ENCODE measurements around the gene ABLIM3.

The ABLIM3 gene

DNA sequence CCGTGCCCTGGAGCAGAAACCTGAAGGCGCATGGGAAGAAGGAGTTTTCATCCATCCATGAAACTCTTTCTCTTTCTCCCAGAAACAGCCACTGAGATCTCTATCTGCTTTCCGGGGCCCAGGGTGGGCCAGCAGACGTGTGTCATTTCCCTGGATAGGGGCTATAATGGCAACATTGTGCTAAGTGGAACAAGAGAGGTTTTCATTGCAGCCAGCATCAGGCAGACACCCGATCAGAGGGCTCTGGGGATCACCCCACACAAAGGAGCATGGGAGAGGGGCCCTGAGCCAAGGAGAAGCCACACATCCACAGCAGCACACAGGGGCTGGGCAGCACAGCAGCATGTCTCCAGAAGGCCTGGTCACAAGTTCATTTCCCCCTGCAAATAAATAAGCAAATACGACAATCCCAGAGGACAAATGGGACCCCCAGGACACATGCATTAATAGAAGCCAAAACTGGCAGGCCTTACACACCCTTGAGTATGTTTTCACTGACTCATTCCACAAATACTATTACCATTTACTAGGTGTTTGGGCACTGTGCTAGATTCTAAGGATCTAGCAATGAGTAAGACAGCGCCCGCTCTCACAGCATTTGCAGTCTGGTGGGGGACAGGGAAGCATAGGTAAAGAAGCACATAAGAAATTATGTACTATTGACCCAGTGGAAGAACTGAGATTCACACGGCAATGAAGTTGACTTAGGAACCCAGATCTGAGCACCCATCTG is 126.1 kb downstream of the ABLIM3 start:
- TF ChIP-seq TAF1 (IDR thresholded peaks at IDR 0.05; ENCODE audit: borderline replicate concordance, insufficient read depth, low read length) (no peak), FOXP2 (optimal IDR thresholded peaks at IDR 0.05; ENCODE audit: borderline replicate concordance, extremely low read depth, extremely low read length, insufficient read depth) (no peak), SIN3A (IDR thresholded peaks at IDR 0.05; ENCODE audit: borderline replicate concordance, insufficient read depth, low read length) (no peak), POLR2AphosphoS5 (IDR thresholded peaks at IDR 0.05; ENCODE audit: low read depth, low read length) (no peak)
- TF ChIP-seq, protein P1, sequence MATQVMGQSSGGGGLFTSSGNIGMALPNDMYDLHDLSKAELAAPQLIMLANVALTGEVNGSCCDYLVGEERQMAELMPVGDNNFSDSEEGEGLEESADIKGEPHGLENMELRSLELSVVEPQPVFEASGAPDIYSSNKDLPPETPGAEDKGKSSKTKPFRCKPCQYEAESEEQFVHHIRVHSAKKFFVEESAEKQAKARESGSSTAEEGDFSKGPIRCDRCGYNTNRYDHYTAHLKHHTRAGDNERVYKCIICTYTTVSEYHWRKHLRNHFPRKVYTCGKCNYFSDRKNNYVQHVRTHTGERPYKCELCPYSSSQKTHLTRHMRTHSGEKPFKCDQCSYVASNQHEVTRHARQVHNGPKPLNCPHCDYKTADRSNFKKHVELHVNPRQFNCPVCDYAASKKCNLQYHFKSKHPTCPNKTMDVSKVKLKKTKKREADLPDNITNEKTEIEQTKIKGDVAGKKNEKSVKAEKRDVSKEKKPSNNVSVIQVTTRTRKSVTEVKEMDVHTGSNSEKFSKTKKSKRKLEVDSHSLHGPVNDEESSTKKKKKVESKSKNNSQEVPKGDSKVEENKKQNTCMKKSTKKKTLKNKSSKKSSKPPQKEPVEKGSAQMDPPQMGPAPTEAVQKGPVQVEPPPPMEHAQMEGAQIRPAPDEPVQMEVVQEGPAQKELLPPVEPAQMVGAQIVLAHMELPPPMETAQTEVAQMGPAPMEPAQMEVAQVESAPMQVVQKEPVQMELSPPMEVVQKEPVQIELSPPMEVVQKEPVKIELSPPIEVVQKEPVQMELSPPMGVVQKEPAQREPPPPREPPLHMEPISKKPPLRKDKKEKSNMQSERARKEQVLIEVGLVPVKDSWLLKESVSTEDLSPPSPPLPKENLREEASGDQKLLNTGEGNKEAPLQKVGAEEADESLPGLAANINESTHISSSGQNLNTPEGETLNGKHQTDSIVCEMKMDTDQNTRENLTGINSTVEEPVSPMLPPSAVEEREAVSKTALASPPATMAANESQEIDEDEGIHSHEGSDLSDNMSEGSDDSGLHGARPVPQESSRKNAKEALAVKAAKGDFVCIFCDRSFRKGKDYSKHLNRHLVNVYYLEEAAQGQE (IDR thresholded peaks at IDR 0.05; ENCODE audit: insufficient read depth in 1 of 2, low read depth in 2 of 2, low read length in 2 of 2), result no peak

GRCh38 chr5:149268928-149269557 is 127.8 kb downstream of the ABLIM3 start:
- TF ChIP-seq, protein P1 (IDR thresholded peaks at IDR 0.05; ENCODE audit: insufficient read depth in 1 of 2, low read depth in 2 of 2, low read length in 2 of 2), result no peak
- TF ChIP-seq FOXP2 (optimal IDR thresholded peaks at IDR 0.05; ENCODE audit: borderline replicate concordance, extremely low read depth, extremely low read length, insufficient read depth) (no peak), SIN3A (IDR thresholded peaks at IDR 0.05; ENCODE audit: borderline replicate concordance, insufficient read depth, low read length) (no peak), POLR2AphosphoS5 (IDR thresholded peaks at IDR 0.05; ENCODE audit: low read depth, low read length) (no peak), TAF1 (IDR thresholded peaks at IDR 0.05; ENCODE audit: borderline replicate concordance, insufficient read depth, low read length) (no peak)

- TF ChIP-seq TAF1 (IDR thresholded peaks at IDR 0.05; ENCODE audit: borderline replicate concordance, insufficient read depth, low read length) (no peak), POLR2AphosphoS5 (IDR thresholded peaks at IDR 0.05; ENCODE audit: low read depth, low read length) (no peak), FOXP2 (optimal IDR thresholded peaks at IDR 0.05; ENCODE audit: borderline replicate concordance, extremely low read depth, extremely low read length, insufficient read depth) (no peak), SIN3A (IDR thresholded peaks at IDR 0.05; ENCODE audit: borderline replicate concordance, insufficient read depth, low read length) (no peak)
- TF ChIP-seq, protein P1 (IDR thresholded peaks at IDR 0.05; ENCODE audit: insufficient read depth in 1 of 2, low read depth in 2 of 2, low read length in 2 of 2), result no peak
Observed at GRCh38 chr5:149271195-149271715, 130.0 kb downstream of the ABLIM3 start.

DNA sequence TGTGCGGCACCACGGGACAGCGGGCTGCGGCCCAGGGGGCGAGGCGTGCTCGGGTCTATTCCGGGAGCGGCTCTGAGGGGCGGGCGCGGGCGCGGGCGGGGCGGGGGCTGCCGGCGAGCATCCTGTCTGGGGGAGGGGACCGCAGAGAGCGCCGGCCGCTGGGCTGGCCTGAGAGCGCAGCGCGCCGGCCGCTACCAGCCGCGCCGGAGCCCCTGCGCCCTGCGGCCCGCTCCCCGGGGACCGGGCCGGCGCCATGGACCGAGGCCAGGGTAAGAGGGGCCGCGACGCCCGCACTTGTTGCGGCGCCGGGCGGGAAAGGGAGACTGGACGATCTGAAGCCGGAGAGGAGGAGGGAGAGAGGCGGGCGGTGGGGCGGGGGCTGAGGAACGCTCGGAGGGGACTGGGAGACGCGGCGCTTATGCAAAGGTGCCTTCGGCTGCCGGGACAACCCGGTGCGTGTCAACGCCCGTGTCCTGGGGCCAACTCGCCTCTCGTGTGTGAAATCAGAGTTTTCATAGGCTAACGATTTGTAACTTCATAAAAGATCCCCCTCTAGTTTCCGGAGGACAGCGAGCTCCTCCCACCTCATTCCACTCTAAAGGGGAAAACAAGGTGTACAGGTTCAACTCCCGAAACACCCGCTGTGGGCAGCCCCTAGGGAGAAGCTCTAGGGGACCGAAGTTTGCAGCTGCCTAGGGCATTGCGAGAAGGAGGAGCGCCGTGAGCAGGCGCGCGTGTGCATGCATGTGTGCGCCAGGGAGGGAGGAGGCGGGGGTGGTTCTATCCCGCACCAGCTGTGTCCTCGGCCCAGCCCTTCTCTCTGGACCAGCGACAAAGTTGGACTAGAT is 130.6 kb downstream of the ABLIM3 start, which contains the start of gene AFAP1L1:
Gene AFAP1L1, plus strand, starts transcription at position 144 of the 848 bp plus-strand sequence. Its CDS starts 110 bp downstream, at position 254.
- TF ChIP-seq TAF1 (IDR thresholded peaks at IDR 0.05; ENCODE audit: borderline replicate concordance, insufficient read depth, low read length), result no peak
- no peak for TF ChIP-seq POLR2AphosphoS5 (IDR thresholded peaks at IDR 0.05; ENCODE audit: low read depth, low read length)
- TF ChIP-seq SIN3A (IDR thresholded peaks at IDR 0.05; ENCODE audit: borderline replicate concordance, insufficient read depth, low read length), result no peak
- TF ChIP-seq, protein P1 (IDR thresholded peaks at IDR 0.05; ENCODE audit: insufficient read depth in 1 of 2, low read depth in 2 of 2, low read length in 2 of 2), result no peak
- TF ChIP-seq FOXP2 (optimal IDR thresholded peaks at IDR 0.05; ENCODE audit: borderline replicate concordance, extremely low read depth, extremely low read length, insufficient read depth), result no peak
